Skeletal muscle cell (primary cell): ENCODE measurements around the gene ATXN7.
A peak's percentile ranks its signal among the peaks of the same experiment; 100 is the strongest.

Experiments used
- DNase-seq: peaks from one replicate; pipeline ENCODE4 v3.0.0-alpha.2; 2010; ENCODE audit warnings: low read depth
- H3K4me3 ChIP-seq: 2 replicates; pipeline ENCODE4 v1.5.1; 2011; ENCODE audit warnings: low read depth, mild to moderate bottlenecking, control low read depth, low read length, moderate library complexity

Gene ATXN7

GRCh38 chr3:63863150-63864007 lies at the start of gene ATXN7, which contains the start of gene THOC7:
Gene ATXN7 (plus strand): TSS chr3:63863867. CDS start chr3:63912599, 48,732 bp downstream.
Gene THOC7 (minus strand): TSS chr3:63863805. CDS start chr3:63863790, 15 bp downstream.
- peak within 1 kb of the TSS; percentile 90 for H3K4me3 ChIP-seq
- no peak for DNase-seq

GRCh38 chr3:63814237-63814636 lies 49.4 kb upstream of the ATXN7 start:
- DNase-seq: no peak

GRCh38 chr3:63817225-63817624 lies 46.4 kb upstream of the ATXN7 start:
- no peak for DNase-seq

More at GRCh38 chr3:63814237-63814636, 49.4 kb upstream of the ATXN7 start:
- no peak overlapping the region for H3K4me3 ChIP-seq

GRCh38 chr3:63818282-63819150 lies 45.2 kb upstream of the ATXN7 start:
- no peak for DNase-seq
- H3K4me3 ChIP-seq: no peak overlapping the region

More at GRCh38 chr3:63817225-63817624, 46.4 kb upstream of the ATXN7 start:
- H3K4me3 ChIP-seq: no peak overlapping the region

- H3K4me3 ChIP-seq: no peak within 1 kb of the TSS
- DNase-seq: no peak
Observed at GRCh38 chr3:63819151-63819398, 44.6 kb upstream of the ATXN7 start, which contains the start of gene C3orf49. Gene C3orf49 (plus strand): TSS chr3:63819299. CDS start chr3:63819472, 173 bp downstream.

GRCh38 chr3:63824309-63824708 lies 39.4 kb upstream of the ATXN7 start:
- H3K4me3 ChIP-seq: no peak overlapping the region
- peak; percentile 41 for DNase-seq

GRCh38 chr3:63830526-63830925 lies 33.1 kb upstream of the ATXN7 start:
- DNase-seq: no peak
- no peak overlapping the region for H3K4me3 ChIP-seq

- no peak overlapping the region for H3K4me3 ChIP-seq
- DNase-seq: no peak
Observed at GRCh38 chr3:63832395-63832794, 31.3 kb upstream of the ATXN7 start.

- no peak for DNase-seq
- no peak overlapping the region for H3K4me3 ChIP-seq
Observed at GRCh38 chr3:63841704-63842103, 22.0 kb upstream of the ATXN7 start.

- no peak for DNase-seq
Observed at GRCh38 chr3:63842127-63842526, 21.5 kb upstream of the ATXN7 start.

GRCh38 chr3:63845215-63845614 lies 18.5 kb upstream of the ATXN7 start:
- H3K4me3 ChIP-seq: no peak overlapping the region
- no peak for DNase-seq

More at GRCh38 chr3:63842127-63842526, 21.5 kb upstream of the ATXN7 start:
- H3K4me3 ChIP-seq: no peak overlapping the region

GRCh38 chr3:63847718-63848450 lies 15.8 kb upstream of the ATXN7 start:
- H3K4me3 ChIP-seq: no peak overlapping the region
- no peak for DNase-seq

GRCh38 chr3:63849175-63849574 lies 14.5 kb upstream of the ATXN7 start:
- H3K4me3 ChIP-seq: no peak overlapping the region

GRCh38 chr3:63851287-63851686 lies 12.4 kb upstream of the ATXN7 start:
- no peak overlapping the region for H3K4me3 ChIP-seq
- DNase-seq: no peak

More at GRCh38 chr3:63849175-63849574, 14.5 kb upstream of the ATXN7 start:
- no peak for DNase-seq

- no peak for DNase-seq
- no peak overlapping the region for H3K4me3 ChIP-seq
Observed at GRCh38 chr3:63853106-63853505, 10.6 kb upstream of the ATXN7 start.

- no peak overlapping the region for H3K4me3 ChIP-seq
- no peak for DNase-seq
Observed at GRCh38 chr3:63855333-63855940, 8.2 kb upstream of the ATXN7 start.

GRCh38 chr3:63857311-63857710 lies 6.4 kb upstream of the ATXN7 start:
- no peak overlapping the region for H3K4me3 ChIP-seq
- no peak for DNase-seq

GRCh38 chr3:63860776-63861175 lies 2.9 kb upstream of the ATXN7 start:
- no peak overlapping the region for H3K4me3 ChIP-seq
- DNase-seq: no peak

- no peak for DNase-seq
- no peak overlapping the region for H3K4me3 ChIP-seq
Observed at GRCh38 chr3:63861306-63861705, 2.4 kb upstream of the ATXN7 start.
